HUES6 (cell line): ENCODE measurements around the gene FRMD4A.
"Not testable (repeated sequence)": the region's sequence is repeated elsewhere in the genome, so short reads cannot be mapped to it uniquely, and the experiment has no call there.

ENCODE experiments used
- H3K27ac ChIP-seq: 2 replicates; pipeline ENCODE4 v1.7.0; 2013; ENCODE audit warnings: low read depth, mild to moderate bottlenecking, low read length, inconsistent platforms
- H3K27me3 ChIP-seq: 2 replicates; pipeline ENCODE4 v1.6.1; 2013; ENCODE audit warnings: low read length; ENCODE audit not compliant: control insufficient read depth, insufficient read depth
- H3K36me3 ChIP-seq: 2 replicates; pipeline ENCODE4 v1.6.1; 2013; ENCODE audit warnings: low read length; ENCODE audit not compliant: control insufficient read depth, insufficient read depth
- H3K4me1 ChIP-seq: 2 replicates; pipeline ENCODE4 v1.6.1; 2013; ENCODE audit warnings: low read length; ENCODE audit not compliant: control insufficient read depth, insufficient read depth
- H3K4me3 ChIP-seq: 2 replicates; pipeline ENCODE4 v1.5.1; 2013; ENCODE audit warnings: low read depth, low read length
- H3K9ac ChIP-seq: one replicate; pipeline ENCODE4 v1.6.1; 2013; ENCODE audit warnings: mild to moderate bottlenecking, low read length
- H3K9me3 ChIP-seq: 2 replicates; pipeline ENCODE4 v1.6.1; 2013; ENCODE audit warnings: low read depth, low read length; ENCODE audit not compliant: control insufficient read depth, insufficient read depth

The FRMD4A gene

DNA sequence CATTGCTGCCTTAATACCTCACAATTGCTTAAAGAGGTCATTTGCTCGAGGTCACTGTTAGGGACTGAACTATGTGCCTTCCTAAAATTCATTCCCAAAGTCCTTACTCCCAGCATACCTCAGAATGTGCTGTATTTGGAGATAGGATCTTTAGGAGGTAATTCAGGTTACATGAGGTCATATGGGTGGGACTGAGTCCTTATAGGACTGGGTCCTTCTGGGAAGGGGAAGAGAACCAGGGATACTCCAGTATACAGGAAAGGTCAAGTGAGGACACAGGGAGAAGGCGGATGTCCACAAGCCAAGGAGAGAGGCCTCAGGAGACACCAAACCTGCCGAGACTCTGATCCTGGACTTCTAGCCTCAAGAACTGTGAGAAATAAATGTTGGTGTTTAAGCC lies 490.7 kb downstream of the FRMD4A start:
- Histone ChIP-seq H3K9me3 (peaks cover 16% of the 10 kb centered on the region), H3K9ac (no peak overlapping the region), H3K27me3 (no peaks in the 10 kb centered on the region), H3K4me1 (peaks cover 10% of the 10 kb centered on the region; the same call in 1 of the 2 replicates), H3K27ac (no peak overlapping the region), H3K4me3 (no peak overlapping the region), H3K36me3 (no peaks in the 10 kb centered on the region)

- no peaks in the 10 kb centered on the region for H3K27me3 ChIP-seq
- H3K9me3 ChIP-seq: peaks cover 16% of the 10 kb centered on the region
- H3K4me3 ChIP-seq: no peak overlapping the region
- no peak overlapping the region for H3K27ac ChIP-seq
- peaks cover 16% of the 10 kb centered on the region for H3K4me1 ChIP-seq
- no peaks in the 10 kb centered on the region for H3K36me3 ChIP-seq
- no peak overlapping the region for H3K9ac ChIP-seq
These were observed 491.2 kb downstream of the FRMD4A start for GRCh38 chr10:13839430-13839990.

DNA sequence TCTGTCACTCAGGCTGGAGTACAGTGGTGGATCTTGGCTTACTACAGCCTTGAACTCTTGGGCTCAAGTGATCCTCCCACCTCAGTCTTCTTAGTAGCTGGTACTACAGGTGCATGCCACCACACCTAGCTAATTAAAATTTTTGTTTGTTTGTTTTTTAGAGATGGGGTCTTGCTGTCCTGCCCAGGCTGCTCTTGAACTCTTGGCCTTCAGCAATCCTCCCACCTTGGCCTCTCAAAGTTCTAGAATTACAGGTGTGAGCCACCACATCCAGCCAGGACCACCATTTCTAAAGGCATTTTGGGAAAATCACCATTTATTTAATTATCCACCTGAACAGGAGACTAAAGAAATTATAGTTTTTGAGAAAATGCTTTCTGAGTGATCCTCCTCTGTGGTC lies 491.7 kb downstream of the FRMD4A start:
- Histone ChIP-seq H3K9me3 (peaks cover 16% of the 10 kb centered on the region), H3K27me3 (no peaks in the 10 kb centered on the region), H3K4me1 (peaks cover 20% of the 10 kb centered on the region), H3K9ac (no peak overlapping the region), H3K27ac (no peak overlapping the region), H3K36me3 (no peaks in the 10 kb centered on the region), H3K4me3 (no peak overlapping the region)

DNA sequence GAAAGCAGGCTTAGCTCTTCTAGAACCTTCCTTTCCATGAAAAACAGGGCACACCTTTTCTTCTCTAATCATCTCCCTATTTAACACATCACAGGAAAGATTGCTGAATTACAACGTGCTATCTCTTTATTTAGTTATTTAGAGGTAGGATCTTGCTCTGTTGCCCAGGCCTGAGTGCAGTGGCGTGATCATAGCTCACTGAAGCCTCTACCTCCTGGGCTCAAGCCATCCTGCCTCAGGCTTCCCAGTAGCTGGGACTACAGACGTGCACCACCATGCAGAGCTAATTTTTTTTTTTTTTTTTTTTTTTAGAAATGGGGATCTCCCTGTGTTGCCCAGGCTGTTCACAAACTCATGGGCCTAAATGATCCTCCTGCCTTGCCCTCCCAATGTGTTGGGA lies 492.8 kb downstream of the FRMD4A start:
- no peaks in the 10 kb centered on the region for H3K27me3 ChIP-seq
- no peaks in the 10 kb centered on the region for H3K36me3 ChIP-seq
- H3K27ac ChIP-seq: no peak overlapping the region
- peaks cover 20% of the 10 kb centered on the region for H3K4me1 ChIP-seq
- no peak overlapping the region for H3K9ac ChIP-seq
- no peak overlapping the region for H3K4me3 ChIP-seq
- peaks cover 16% of the 10 kb centered on the region for H3K9me3 ChIP-seq

DNA sequence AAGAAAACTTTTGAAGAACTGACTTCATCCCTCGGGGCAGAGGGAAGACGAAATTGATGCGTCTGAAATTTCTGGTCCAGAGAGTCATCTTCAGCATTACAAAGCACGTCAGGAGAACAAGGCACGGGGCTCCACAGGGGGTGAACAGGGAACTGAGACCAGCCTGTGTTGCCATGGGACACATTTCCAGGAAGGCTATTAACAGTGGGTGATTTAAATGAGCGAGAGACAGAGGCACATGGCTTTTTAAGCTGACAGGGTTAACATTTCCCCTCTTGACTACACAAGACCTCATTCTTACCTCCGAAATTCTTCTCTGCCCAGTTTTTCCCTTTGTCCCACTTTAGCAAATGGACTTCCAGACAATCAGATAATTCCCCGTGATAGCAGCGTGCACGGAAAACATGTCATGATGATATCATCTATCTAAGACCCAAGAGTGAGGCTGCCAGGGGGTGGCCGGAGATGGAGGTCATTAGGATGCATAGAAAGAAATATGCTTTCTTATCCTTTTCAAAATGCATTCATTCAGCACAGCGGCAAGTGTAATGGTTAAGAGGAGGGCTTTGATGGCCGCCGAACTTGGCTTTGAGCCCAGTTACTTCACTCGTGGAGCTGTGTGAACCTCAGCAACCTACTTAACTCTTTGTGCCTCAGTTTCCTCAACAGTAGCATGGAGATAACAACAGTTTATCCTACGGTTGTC lies 496.0 kb downstream of the FRMD4A start:
- Histone ChIP-seq H3K36me3 (no peaks in the 10 kb centered on the region), H3K27ac (0 out of 2 replicates have a peak overlapping the region, but pooled peaks have one; percentile 0), H3K4me3 (no peak overlapping the region), H3K4me1 (peaks cover 22% of the 10 kb centered on the region), H3K9ac (no peak overlapping the region), H3K9me3 (no peaks in the 10 kb centered on the region), H3K27me3 (no peaks in the 10 kb centered on the region)

DNA sequence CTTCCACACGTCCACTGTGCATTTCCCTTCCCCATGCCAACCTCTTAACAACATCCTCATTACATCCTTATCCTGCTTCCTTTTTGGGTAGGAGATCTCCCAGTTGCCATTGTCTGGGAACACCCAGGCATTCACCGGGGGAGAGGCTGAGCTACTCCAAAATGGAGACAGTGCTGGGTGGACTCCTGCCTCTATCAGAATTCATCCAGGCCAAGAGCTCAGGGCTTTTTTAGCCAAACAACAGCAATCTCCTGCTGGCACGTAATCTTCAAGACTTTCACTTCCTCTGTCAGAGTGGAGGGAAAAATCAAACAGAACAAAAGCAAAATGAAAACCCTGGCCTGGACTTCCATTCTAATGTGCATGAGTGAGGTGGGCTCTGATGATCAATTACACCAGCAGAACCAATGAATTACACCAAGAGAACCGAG lies 499.0 kb downstream of the FRMD4A start:
- H3K4me3 ChIP-seq: no peak overlapping the region
- H3K4me1 ChIP-seq: peaks cover 33% of the 10 kb centered on the region
- H3K9me3 ChIP-seq: no peaks in the 10 kb centered on the region
- H3K27ac ChIP-seq: no peak overlapping the region
- H3K36me3 ChIP-seq: no peaks in the 10 kb centered on the region
- no peak overlapping the region for H3K9ac ChIP-seq
- no peaks in the 10 kb centered on the region for H3K27me3 ChIP-seq

DNA sequence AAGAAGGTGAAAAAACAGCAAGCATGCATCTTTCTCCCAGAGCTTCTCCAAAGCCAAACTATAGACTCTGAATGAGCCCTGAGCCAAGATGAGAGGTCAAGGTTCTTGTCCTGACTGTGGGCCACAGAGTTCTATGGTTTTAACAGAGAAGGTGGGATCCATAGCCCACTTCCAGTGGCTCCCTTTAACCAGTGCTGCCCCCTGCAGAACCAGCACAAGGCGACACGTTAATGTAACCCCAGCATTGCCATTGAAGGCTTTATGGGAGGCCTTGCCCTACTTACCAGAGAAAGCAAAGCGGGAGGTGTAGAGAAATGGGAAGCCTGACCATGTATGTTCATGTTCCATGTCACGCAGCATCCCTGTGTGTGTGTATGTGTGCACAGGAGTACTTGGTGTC lies 500.3 kb downstream of the FRMD4A start:
- Histone ChIP-seq H3K4me3 (no peak overlapping the region), H3K4me1 (peaks cover 33% of the 10 kb centered on the region), H3K27ac (no peak overlapping the region), H3K36me3 (no peaks in the 10 kb centered on the region), H3K9me3 (no peaks in the 10 kb centered on the region), H3K9ac (no peak overlapping the region), H3K27me3 (no peaks in the 10 kb centered on the region)

DNA sequence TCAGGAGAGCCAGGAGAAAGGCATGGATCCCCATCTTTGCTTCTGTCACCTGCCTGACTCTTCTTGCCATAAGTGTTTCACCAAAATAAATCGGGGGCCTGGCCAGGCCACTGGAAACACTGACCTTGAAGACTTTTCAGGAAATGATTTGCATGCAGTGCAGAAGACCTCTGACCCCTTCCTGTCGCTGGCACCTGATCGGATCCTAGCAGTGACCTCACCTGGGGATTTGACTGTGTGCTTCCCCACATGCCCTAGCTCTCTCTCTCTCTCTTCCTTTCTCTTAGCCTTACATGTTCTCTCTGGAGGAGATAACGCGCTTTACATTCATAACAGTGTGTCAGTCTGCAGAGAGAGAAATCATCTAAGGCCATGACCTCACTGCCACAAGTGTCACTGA lies 500.9 kb downstream of the FRMD4A start:
- Histone ChIP-seq H3K27ac (no peak overlapping the region), H3K9ac (no peak overlapping the region), H3K27me3 (no peaks in the 10 kb centered on the region), H3K4me3 (no peak overlapping the region), H3K36me3 (no peaks in the 10 kb centered on the region), H3K9me3 (no peaks in the 10 kb centered on the region), H3K4me1 (peaks cover 27% of the 10 kb centered on the region)

DNA sequence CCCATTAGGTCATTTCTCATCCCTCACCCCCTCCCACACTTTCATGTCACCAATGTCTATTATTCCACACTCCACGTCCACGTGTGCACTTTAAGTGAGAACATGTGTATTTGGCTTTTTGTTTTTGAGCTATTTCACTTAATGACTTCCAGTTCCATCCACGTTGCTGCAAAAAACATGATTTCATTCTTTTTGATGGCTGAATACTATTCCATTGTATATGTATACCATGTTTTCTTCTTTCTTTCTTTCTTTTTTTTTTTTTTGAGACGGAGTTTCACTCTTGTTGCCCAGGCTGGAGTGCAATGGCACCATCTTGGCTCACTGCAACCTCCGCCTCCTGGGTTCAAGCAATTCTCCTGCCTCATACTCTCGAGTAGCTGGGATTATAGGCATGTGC lies 502.4 kb downstream of the FRMD4A start:
- H3K4me1 ChIP-seq: peaks cover 27% of the 10 kb centered on the region
- H3K4me3 ChIP-seq, H3K36me3 ChIP-seq, H3K9me3 ChIP-seq, H3K27me3 ChIP-seq, H3K9ac ChIP-seq, H3K27ac ChIP-seq: not testable (repeated sequence)

DNA sequence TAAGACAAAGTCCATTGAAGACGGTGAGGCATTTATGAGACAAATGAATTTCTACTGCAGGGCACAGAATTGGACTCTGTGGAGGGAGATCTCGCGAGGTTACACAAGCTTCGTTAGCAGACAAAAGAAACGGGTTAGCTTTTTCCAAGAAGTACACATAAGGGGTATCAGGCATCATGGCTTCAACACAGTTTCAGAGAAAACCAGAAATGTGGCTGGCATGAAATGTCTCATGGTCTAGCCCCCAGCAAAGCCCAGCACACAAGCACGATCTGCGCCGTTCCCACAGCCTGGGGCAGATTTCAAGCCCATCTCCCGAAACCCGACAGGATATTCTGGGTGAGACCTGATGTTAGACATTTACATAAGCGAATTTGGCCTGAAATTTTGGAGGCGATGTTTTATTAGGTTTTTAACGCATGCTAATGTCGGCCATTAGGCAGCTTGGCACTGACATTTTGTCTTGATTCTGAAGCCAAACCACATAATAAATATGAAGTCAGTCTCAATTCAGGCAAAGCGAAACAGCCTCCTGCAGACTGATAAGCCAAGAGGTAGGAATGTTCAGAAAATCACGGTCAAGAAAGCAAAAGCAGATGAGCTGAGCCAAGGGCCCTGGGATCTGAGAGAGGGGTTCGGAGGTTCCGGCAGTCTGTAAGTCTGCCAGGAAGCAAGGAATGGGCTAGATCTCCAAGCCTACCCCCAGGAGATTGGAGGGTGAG lies 503.5 kb downstream of the FRMD4A start:
- Histone ChIP-seq H3K4me1 (peaks cover 37% of the 10 kb centered on the region), H3K9ac (no peak overlapping the region), H3K9me3 (no peaks in the 10 kb centered on the region), H3K36me3 (no peaks in the 10 kb centered on the region), H3K27me3 (no peaks in the 10 kb centered on the region), H3K27ac (no peak overlapping the region), H3K4me3 (no peak overlapping the region)

- no peak overlapping the region for H3K9ac ChIP-seq
- peaks cover 47% of the 10 kb centered on the region for H3K4me1 ChIP-seq
- no peaks in the 10 kb centered on the region for H3K9me3 ChIP-seq
- no peak overlapping the region for H3K27ac ChIP-seq
- H3K27me3 ChIP-seq: no peaks in the 10 kb centered on the region
- H3K4me3 ChIP-seq: no peak overlapping the region
- H3K36me3 ChIP-seq: no peaks in the 10 kb centered on the region
These were observed 506.9 kb downstream of the FRMD4A start for GRCh38 chr10:13823709-13824405.
